ENCODE measurements around the gene CCT8L2. TPM values are rescaled to one million over a fixed set of nuclear protein-coding genes. Genes with fewer than 3 reads are reported as not detected.
"Not testable (repeated sequence)": the region's sequence is repeated elsewhere in the genome, so short reads cannot be mapped to it uniquely, and the experiment has no call there.

Gene CCT8L2
- total and polyA plus RNA-seq, 2 of the 13 experiments (the other 11 are each of a cell fraction or from before 2014, with no cell fraction given): not detected

GRCh38 chr22:16594026-16594425 lies 1.4 kb upstream of the CCT8L2 start (continued):
- TF ChIP-seq TFAP4 (IDR thresholded peaks at IDR 0.05; ENCODE audit: borderline replicate concordance, low read depth) (no peak), CSRNP1 (CRISPR knock-in tag; IDR thresholded peaks at IDR 0.05) (no peak)

GRCh38 chr22:16592231-16592630 lies 379 bp downstream of the CCT8L2 start:
- 18% methylated on average over 4 of the region's 11 CpGs for WGBS (ENCODE audit: low lambda C conversion rate)
- POLR2A ChIA-PET; H3K4me3 ChIP-seq (replicated peaks in 1 of 3; ENCODE audit: insufficient read depth in 1 of 3, low read depth in 2 of 3, low read length in 3 of 3); H3K9ac ChIP-seq (ENCODE audit: insufficient read depth, low read depth, low read length); ATAC-seq; CTCF ChIA-PET (ENCODE audit: low intra/inter-chr PET ratio, low total read pairs); DNase-seq (ENCODE audit: low spot score); H3K27me3 ChIP-seq (ENCODE audit: control insufficient read depth in 1 of 2, insufficient read depth in 2 of 2, low read length in 2 of 2); FAIRE-seq; in situ Hi-C loops (cut with HindIII; ENCODE audit: extremely low pct_ligation_motif_present, low pct_unique_long_range_greater_than_20kb); H4K20me1 ChIP-seq (ENCODE audit: insufficient read depth, low read length); H3K27ac ChIP-seq (ENCODE audit: extremely low read length, insufficient read depth, low read length); BruUV-seq (replicated peaks); H3K4me2 ChIP-seq (ENCODE audit: low read depth, low read length); H3K36me3 ChIP-seq (replicated peaks in 1 of 2; ENCODE audit: control insufficient read depth in 1 of 2, insufficient read depth in 2 of 2, low read length in 2 of 2); intact Hi-C loops (cut with micrococcal nuclease; ENCODE audit: unreplicated experiment); H3K79me2 ChIP-seq (ENCODE audit: insufficient read depth, low read length); H3K9me3 ChIP-seq (ENCODE audit: low read length); H3K4me1 ChIP-seq (ENCODE audit: insufficient read depth, low read length); H2AFZ ChIP-seq (ENCODE audit: low read length): not testable (repeated sequence)

- H3K9ac ChIP-seq (ENCODE audit: insufficient read depth, low read depth, low read length); H3K27me3 ChIP-seq (ENCODE audit: control insufficient read depth in 1 of 2, insufficient read depth in 2 of 2, low read length in 2 of 2); ATAC-seq; H3K4me2 ChIP-seq (ENCODE audit: low read depth, low read length); intact Hi-C loops (cut with micrococcal nuclease; ENCODE audit: unreplicated experiment); H3K4me1 ChIP-seq (ENCODE audit: insufficient read depth, low read length); H2AFZ ChIP-seq (ENCODE audit: low read length); H3K9me3 ChIP-seq (ENCODE audit: low read length); H4K20me1 ChIP-seq (ENCODE audit: insufficient read depth, low read length); H3K27ac ChIP-seq (ENCODE audit: extremely low read length, insufficient read depth, low read length); DNase-seq (ENCODE audit: low spot score); in situ Hi-C loops (cut with HindIII; ENCODE audit: extremely low pct_ligation_motif_present, low pct_unique_long_range_greater_than_20kb); POLR2A ChIA-PET; H3K79me2 ChIP-seq (ENCODE audit: insufficient read depth, low read length); H3K36me3 ChIP-seq (replicated peaks in 1 of 2; ENCODE audit: control insufficient read depth in 1 of 2, insufficient read depth in 2 of 2, low read length in 2 of 2); FAIRE-seq; BruUV-seq (replicated peaks); CTCF ChIA-PET (ENCODE audit: low intra/inter-chr PET ratio, low total read pairs); H3K4me3 ChIP-seq (replicated peaks in 1 of 3; ENCODE audit: insufficient read depth in 1 of 3, low read depth in 2 of 3, low read length in 3 of 3): not testable (repeated sequence)
- 37% methylated on average over 4 of the region's 4 CpGs for WGBS (ENCODE audit: low lambda C conversion rate)
Measured at GRCh38 chr22:16591136-16591535, 1.5 kb downstream of the CCT8L2 start.

All from HepG2 (cell line).